GM10248 (cell line): ENCODE data around the gene NOS3.

Source experiments
- CTCF ChIA-PET: fragments of 300-600 bp; sonication (Branson Sonifier 250); formaldehyde crosslinking; extraction: SDS; loops from one replicate; lab custom pipeline; 2021; ENCODE audit warnings: antibody characterized with exemption; lab: Yijun Ruan, JAX
- POLR2A ChIA-PET: fragments of 350-650 bp; sonication (Branson Sonifier 250); formaldehyde crosslinking; extraction: SDS; loops from one replicate; lab custom pipeline; 2020; ENCODE audit warnings: antibody characterized with exemption; lab: Yijun Ruan, JAX
- DNase-seq: peaks from one replicate; pipeline ENCODE4 v3.0.0; 2012; ENCODE audit errors: extremely low spot score
- TF ChIP-seq, protein P1 (sequence below): IDR thresholded peaks from 2 replicates; pipeline ENCODE4 v1.5.1; 2012; ENCODE audit warnings: mild to moderate bottlenecking, low read depth; ENCODE audit errors: extremely low read depth, missing control alignments, control extremely low read depth

NOS3 gene

GRCh38 chr7:150963707-150964559 lies 26.9 kb upstream of the NOS3 start:
- TF ChIP-seq, protein P1, sequence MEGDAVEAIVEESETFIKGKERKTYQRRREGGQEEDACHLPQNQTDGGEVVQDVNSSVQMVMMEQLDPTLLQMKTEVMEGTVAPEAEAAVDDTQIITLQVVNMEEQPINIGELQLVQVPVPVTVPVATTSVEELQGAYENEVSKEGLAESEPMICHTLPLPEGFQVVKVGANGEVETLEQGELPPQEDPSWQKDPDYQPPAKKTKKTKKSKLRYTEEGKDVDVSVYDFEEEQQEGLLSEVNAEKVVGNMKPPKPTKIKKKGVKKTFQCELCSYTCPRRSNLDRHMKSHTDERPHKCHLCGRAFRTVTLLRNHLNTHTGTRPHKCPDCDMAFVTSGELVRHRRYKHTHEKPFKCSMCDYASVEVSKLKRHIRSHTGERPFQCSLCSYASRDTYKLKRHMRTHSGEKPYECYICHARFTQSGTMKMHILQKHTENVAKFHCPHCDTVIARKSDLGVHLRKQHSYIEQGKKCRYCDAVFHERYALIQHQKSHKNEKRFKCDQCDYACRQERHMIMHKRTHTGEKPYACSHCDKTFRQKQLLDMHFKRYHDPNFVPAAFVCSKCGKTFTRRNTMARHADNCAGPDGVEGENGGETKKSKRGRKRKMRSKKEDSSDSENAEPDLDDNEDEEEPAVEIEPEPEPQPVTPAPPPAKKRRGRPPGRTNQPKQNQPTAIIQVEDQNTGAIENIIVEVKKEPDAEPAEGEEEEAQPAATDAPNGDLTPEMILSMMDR = no peak
- ChIA-PET CTCF (interaction anchor here (1.0 to 4.4 kb wide), 12 partner anchors 11 to 213 kb away, joined by 3 to 53 read pairs (median 12); no protein-coding TSS in a partner anchor), POLR2A (no interaction called here)

DNA sequence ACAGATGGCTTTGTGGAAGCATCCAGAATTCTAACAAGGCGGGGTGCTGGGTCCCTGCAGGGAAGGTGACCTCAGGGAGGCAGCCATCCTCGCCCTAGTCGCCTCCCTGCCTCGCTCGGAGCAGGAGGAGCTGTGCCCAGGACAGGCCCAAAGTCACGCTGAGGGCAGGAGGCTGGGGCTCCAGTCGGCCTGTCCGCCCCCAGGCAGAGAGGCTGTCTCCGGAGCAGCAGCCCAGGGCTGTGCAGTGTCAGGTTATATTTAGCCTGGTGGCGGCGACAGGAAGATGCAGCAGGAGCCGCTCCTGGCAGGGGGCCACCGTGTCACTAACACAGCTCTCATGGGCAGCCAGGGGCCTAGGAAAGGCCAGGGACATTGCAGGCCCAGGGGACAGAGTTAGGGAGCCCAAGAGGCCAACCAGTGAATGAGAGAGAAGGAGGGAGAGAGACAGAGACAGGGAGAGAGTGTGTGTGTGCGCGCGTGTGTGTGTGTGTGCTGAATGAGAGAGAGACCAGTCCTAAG lies 26.2 kb upstream of the NOS3 start:
- DNase-seq = no peak
- CTCF ChIA-PET = interaction anchor here (1.3 to 4.4 kb wide), 7 partner anchors 10 to 146 kb away, joined by 5 to 53 read pairs (median 10); no protein-coding TSS in a partner anchor
- TF ChIP-seq, protein P1 = no peak
- POLR2A ChIA-PET = no interaction called here

More at GRCh38 chr7:150963707-150964559, 26.9 kb upstream of the NOS3 start:
- no peak for DNase-seq

DNA sequence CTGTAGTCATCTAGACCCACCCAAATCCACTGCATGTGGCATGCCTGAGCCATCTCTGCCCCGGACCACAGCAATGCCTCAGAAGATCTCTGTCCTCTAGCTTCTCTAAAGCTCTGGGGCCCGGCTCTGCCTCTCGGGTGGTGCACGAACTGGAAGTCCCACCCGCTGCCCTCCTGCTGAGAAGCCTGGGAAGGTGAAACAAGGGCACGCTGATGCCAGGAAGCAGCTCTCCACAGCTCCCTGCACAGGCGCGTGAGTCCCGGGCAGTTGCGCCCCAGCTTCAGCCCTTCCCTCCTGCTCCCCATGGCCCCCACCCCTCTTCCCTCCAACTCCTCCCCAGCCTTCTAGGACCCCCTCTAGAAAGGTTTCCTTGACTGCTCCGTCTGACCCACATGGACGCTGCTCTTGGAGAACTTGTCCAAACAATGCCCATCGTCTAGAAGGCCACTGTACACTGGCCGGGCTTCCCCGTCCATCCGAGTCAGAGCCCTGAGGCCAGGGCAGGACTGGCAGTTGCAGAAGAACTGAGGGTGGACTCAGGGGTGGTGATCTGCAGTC lies 25.5 kb upstream of the NOS3 start:
- ChIA-PET POLR2A (no interaction called here), CTCF (interaction anchor here (1.3 to 4.1 kb wide), 5 partner anchors 9 to 146 kb away, joined by 5 to 32 read pairs (median 6); no protein-coding TSS in a partner anchor)
- no peak for DNase-seq
- TF ChIP-seq, protein P1 = no peak

DNA sequence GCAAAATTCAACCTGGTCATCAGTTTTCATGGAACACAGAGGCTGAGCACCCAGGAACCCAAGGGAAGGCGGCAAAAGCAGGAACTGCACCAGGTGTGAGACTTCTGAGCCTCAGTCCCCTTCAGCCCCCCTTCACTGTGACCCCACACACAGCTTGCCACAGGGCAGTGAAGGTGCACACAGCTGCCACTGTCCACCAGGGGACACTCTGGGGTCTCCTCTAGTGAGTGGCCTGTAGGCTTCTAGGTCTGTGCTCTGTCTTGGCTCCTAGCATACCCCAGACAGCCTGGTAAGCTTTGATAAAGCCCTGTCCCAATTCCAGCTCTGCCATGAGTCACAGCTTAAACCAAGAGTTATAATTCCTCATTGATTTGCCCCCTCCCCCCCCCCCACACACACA lies 24.8 kb upstream of the NOS3 start:
- DNase-seq = no peak
- CTCF ChIA-PET = interaction anchor here (1.3 to 2.1 kb wide), 4 partner anchors 9 to 28 kb away, joined by 5 to 10 read pairs (median 6); no protein-coding TSS in a partner anchor
- POLR2A ChIA-PET = no interaction called here
- TF ChIP-seq, protein P1 = peak; percentile 15

DNA sequence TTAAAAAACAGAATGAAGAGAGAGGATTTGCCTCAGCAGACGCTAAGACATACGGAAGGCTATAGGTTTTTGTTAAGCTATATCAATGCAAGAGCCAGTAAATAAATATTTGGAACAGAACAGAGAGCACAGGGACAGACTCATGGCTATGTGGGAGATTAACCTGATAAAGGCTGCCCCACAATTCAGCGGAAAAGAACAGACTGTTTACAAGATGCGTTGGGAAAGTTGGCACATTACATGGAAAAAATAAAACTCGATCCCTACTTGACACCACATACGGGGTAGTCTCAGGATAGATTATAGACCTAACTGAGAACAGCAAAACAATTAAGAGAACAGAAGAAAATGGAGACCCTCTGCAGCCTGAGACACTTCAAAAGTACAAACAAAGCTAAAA lies 23.5 kb upstream of the NOS3 start:
- ChIA-PET CTCF (interaction anchor here (1.3 to 1.6 kb wide), 3 partner anchors 19 to 157 kb away, joined by 3 to 8 read pairs (median 4); no protein-coding TSS in a partner anchor), POLR2A (no interaction called here)
- no peak for DNase-seq
- TF ChIP-seq, protein P1 = no peak

DNA sequence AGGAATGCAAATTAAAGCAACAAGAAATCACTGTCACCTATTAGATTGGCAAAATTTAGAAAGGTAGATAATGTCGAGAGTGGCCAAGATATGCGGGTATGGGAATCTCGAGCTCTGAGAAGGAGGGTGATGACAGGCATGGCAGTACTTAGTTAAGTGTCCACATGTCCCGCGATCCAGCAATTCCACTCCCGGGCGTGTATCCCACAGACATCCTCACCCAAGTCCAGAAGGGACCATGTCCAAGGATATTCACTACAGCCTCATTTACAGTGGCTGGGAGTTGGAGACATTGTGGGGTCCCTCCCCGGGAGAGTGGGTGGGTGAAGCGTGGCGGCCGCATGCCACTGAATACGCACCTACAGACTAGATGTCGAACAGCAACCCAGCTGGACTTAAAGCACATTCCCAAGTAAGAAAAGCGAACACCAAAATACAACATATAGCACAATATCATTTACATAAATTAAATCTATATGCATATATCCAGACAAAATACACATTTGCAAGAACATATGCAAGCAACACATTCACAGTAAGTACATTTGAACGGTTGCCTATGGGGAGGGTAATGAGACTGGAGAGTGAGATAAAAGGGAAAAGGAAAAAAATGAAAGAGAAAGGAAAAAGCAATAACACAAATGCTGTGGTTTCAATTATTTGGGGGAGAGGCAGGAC lies 22.6 kb upstream of the NOS3 start:
- TF ChIP-seq, protein P1 = no peak
- no peak for DNase-seq
- CTCF ChIA-PET = interaction anchor here (1.1 to 1.6 kb wide), 6 partner anchors 12 to 156 kb away, joined by 3 to 8 read pairs (median 4); no protein-coding TSS in a partner anchor
- POLR2A ChIA-PET = no interaction called here
